HG03342 (cell line): Measurements from ENCODE around the gene CIRBP.
"Not testable (repeated sequence)": the region's sequence is repeated elsewhere in the genome, so short reads cannot be mapped to it uniquely, and the experiment has no call there.

Experiments
- ATAC-seq: cut with Tn5 transposase; IDR thresholded peaks from one replicate; pipeline ENCODE4 v1.9.1; 2021; ENCODE audit warnings: mild to moderate bottlenecking, moderate library complexity; ENCODE audit not compliant: unreplicated experiment

Gene CIRBP

GRCh38 chr19:1243768-1244692 lies 25.1 kb upstream of the CIRBP start:
- ATAC-seq, result no peak

- no peak for ATAC-seq
Observed at GRCh38 chr19:1244693-1245451, 24.3 kb upstream of the CIRBP start.

- no peak for ATAC-seq
Observed at GRCh38 chr19:1245494-1246264, 23.5 kb upstream of the CIRBP start.

- not testable (repeated sequence) for ATAC-seq
Observed at GRCh38 chr19:1246265-1247087, 22.7 kb upstream of the CIRBP start.

GRCh38 chr19:1247748-1248138 lies 21.4 kb upstream of the CIRBP start:
- no peak for ATAC-seq

GRCh38 chr19:1248139-1248785 lies 20.9 kb upstream of the CIRBP start, which contains the start of gene MIDN:
MIDN (plus strand) TSS chr19:1248583; CDS start chr19:1250297, 1,714 bp downstream.
- peak; percentile 12 for ATAC-seq

- ATAC-seq, result peak; percentile 26
Observed at GRCh38 chr19:1248786-1249297, 20.3 kb upstream of the CIRBP start.

- peak; percentile 45 for ATAC-seq
Observed at GRCh38 chr19:1249298-1249989, 19.7 kb upstream of the CIRBP start.

- ATAC-seq, result no peak
Observed at GRCh38 chr19:1249990-1250436, 19.1 kb upstream of the CIRBP start.

GRCh38 chr19:1250437-1251260 lies 18.5 kb upstream of the CIRBP start:
- no peak for ATAC-seq

- ATAC-seq, result no peak
Observed at GRCh38 chr19:1251330-1252220, 17.6 kb upstream of the CIRBP start.

- no peak for ATAC-seq
Observed at GRCh38 chr19:1252221-1252820, 16.8 kb upstream of the CIRBP start.

GRCh38 chr19:1252821-1253513 lies 16.2 kb upstream of the CIRBP start:
- ATAC-seq, result no peak

- no peak for ATAC-seq
Observed at GRCh38 chr19:1253514-1254080, 15.5 kb upstream of the CIRBP start.

- ATAC-seq, result no peak
Observed at GRCh38 chr19:1254081-1254527, 15.0 kb upstream of the CIRBP start.
